ENCODE results near the gene FAXC. TPM values are rescaled to one million over a fixed set of nuclear protein-coding genes. Genes with fewer than 3 reads are reported as not detected.
"Not testable (repeated sequence)": the region's sequence is repeated elsewhere in the genome, so short reads cannot be mapped to it uniquely, and the experiment has no call there.

The FAXC gene
- total and polyA plus RNA-seq, 5 donors, result 0.06 to 0.45 (median 0.30) TPM; not detected in 1

GRCh38 chr6:99341862-99342455, 7.5 kb downstream of the FAXC start:
- intact Hi-C loops (cut with DNase I), result no loop called here
- 96% methylated on average over 5 of the region's 5 CpGs for WGBS
- Histone ChIP-seq H3K27ac (ENCODE audit: low read length) (no peak overlapping the region), H3K27me3 (ENCODE audit: control insufficient read depth, insufficient read depth) (no peaks in the 10 kb centered on the region), H3K9me3 (ENCODE audit: control insufficient read depth, low read length) (no peaks in the 10 kb centered on the region), H3K4me1 (ENCODE audit: control insufficient read depth, insufficient read depth, low read length) (no peaks in the 10 kb centered on the region), H3K4me3 (ENCODE audit: low read length) (no peak overlapping the region)
- ATAC-seq (no peak), DNase-seq (no peak)

DNA sequence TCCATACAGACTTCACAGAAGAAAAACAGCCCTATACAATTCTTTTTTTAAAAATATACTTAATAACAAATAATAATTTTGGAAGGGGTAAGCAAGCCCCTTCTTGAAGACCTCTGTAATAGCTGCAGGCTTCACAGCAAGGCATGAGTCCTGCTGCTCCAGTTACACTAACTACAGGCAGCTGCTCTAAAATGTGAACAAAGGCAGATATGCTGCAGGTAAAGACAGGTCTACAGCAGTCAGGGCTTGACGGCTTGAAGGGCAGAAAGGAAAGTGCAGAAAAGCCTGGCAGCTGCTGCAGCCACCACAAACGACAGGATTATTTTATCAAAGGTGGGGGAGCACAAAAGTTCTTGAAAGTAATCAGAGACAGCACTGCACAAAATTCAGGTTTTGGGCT, 11.3 kb downstream of the FAXC start:
- WGBS, result 44% methylated on average over 2 of the region's 2 CpGs
- Histone ChIP-seq H3K27ac (ENCODE audit: low read length) (no peak overlapping the region), H3K27me3 (ENCODE audit: control insufficient read depth, insufficient read depth) (no peaks in the 10 kb centered on the region), H3K4me3 (ENCODE audit: low read length) (no peak overlapping the region), H3K9me3 (ENCODE audit: control insufficient read depth, low read length) (no peaks in the 10 kb centered on the region), H3K4me1 (ENCODE audit: control insufficient read depth, insufficient read depth, low read length) (no peaks in the 10 kb centered on the region)
- DNase-seq, result no peak
- ATAC-seq, result no peak
- intact Hi-C loops (cut with DNase I), result no loop called here

DNA sequence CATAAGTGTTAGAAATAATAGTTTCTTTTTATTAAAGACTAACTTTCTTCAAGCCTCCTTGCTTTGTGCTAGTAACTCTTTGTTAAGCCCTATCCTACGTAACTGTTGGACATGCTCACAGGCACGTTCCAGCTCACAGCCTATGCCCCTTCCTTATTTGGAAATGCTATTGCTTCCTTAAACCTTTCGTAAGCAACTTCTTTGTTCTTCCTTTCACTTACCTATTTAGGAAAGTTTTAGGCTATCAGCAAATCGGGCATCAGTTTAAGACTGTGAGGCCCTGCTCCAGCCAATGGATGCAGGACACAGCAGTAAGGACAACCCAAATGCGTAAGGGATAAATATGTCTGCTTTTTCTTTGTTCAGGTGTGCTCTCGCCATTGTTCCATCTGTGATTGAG, 14.2 kb downstream of the FAXC start:
- H3K4me1 ChIP-seq (ENCODE audit: control insufficient read depth, insufficient read depth, low read length); intact Hi-C loops (cut with DNase I); H3K27me3 ChIP-seq (ENCODE audit: control insufficient read depth, insufficient read depth); H3K4me3 ChIP-seq (ENCODE audit: low read length); DNase-seq; H3K9me3 ChIP-seq (ENCODE audit: control insufficient read depth, low read length); ATAC-seq; H3K27ac ChIP-seq (ENCODE audit: low read length): not testable (repeated sequence)
- 74% methylated on average over 6 of the region's 6 CpGs for WGBS

- H3K27me3 ChIP-seq (ENCODE audit: control insufficient read depth, insufficient read depth), result no peaks in the 10 kb centered on the region
- no peak overlapping the region for H3K4me3 ChIP-seq (ENCODE audit: low read length)
- no peaks in the 10 kb centered on the region for H3K9me3 ChIP-seq (ENCODE audit: control insufficient read depth, low read length)
- ATAC-seq (no peak), DNase-seq (no peak)
- H3K27ac ChIP-seq (ENCODE audit: low read length), result no peak overlapping the region
- 56% methylated on average over 2 of the region's 2 CpGs for WGBS
- no peaks in the 10 kb centered on the region for H3K4me1 ChIP-seq (ENCODE audit: control insufficient read depth, insufficient read depth, low read length)
- intact Hi-C loops (cut with DNase I), result no loop called here
These were observed 14.8 kb downstream of the FAXC start for GRCh38 chr6:99334526-99335127.

DNA sequence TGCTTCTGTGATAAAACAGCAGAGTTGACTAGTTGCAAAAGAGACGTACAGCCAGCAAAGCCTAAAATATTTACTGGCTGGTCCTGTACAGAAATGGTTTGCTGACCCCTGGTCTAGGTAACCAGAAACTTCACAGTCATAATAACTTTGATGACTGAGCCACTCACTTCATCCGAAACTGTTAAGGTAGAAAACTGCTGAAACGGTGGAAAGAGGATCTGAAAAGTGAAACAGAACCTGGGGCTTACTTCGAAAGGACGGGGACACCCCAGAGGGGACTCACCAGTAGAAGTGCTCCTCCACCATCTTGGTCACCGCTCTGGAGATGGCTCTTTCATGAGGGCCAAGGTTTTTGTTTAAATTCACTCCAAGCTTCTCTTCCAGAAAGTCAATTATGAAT, 16.4 kb downstream of the FAXC start:
- WGBS, result 79% methylated on average over 6 of the region's 6 CpGs
- intact Hi-C loops (cut with DNase I), result no loop called here
- no peak overlapping the region for H3K27ac ChIP-seq (ENCODE audit: low read length)

GRCh38 chr6:99331531-99331930, 17.9 kb downstream of the FAXC start:
- Histone ChIP-seq H3K4me3 (ENCODE audit: low read length) (no peak overlapping the region), H3K27ac (ENCODE audit: low read length) (no peak overlapping the region), H3K4me1 (ENCODE audit: control insufficient read depth, insufficient read depth, low read length) (no peaks in the 10 kb centered on the region), H3K27me3 (ENCODE audit: control insufficient read depth, insufficient read depth) (no peaks in the 10 kb centered on the region), H3K9me3 (ENCODE audit: control insufficient read depth, low read length) (no peaks in the 10 kb centered on the region)
- WGBS, result 84% methylated on average over 3 of the region's 3 CpGs
- DNase-seq, result no peak
- ATAC-seq, result no peak
- intact Hi-C loops (cut with DNase I), result no loop called here

More for the DNA sequence above, 16.4 kb downstream of the FAXC start:
- Histone ChIP-seq H3K27me3 (ENCODE audit: control insufficient read depth, insufficient read depth) (no peaks in the 10 kb centered on the region), H3K4me3 (ENCODE audit: low read length) (no peak overlapping the region), H3K9me3 (ENCODE audit: control insufficient read depth, low read length) (no peaks in the 10 kb centered on the region), H3K4me1 (ENCODE audit: control insufficient read depth, insufficient read depth, low read length) (no peaks in the 10 kb centered on the region)
- ATAC-seq (no peak), DNase-seq (no peak)

- intact Hi-C loops (cut with DNase I), result no loop called here
- Histone ChIP-seq H3K27me3 (ENCODE audit: control insufficient read depth, insufficient read depth) (no peaks in the 10 kb centered on the region), H3K4me3 (ENCODE audit: low read length) (no peak overlapping the region), H3K4me1 (ENCODE audit: control insufficient read depth, insufficient read depth, low read length) (no peaks in the 10 kb centered on the region), H3K27ac (ENCODE audit: low read length) (no peak overlapping the region), H3K9me3 (ENCODE audit: control insufficient read depth, low read length) (no peaks in the 10 kb centered on the region)
- ATAC-seq (peak; percentile 63 to 67), DNase-seq (peak in 1 of 3 donors; percentile 26)
- WGBS, result 4% methylated on average over 2 of the region's 2 CpGs
These were observed 19.3 kb downstream of the FAXC start for GRCh38 chr6:99330159-99330558.

DNA sequence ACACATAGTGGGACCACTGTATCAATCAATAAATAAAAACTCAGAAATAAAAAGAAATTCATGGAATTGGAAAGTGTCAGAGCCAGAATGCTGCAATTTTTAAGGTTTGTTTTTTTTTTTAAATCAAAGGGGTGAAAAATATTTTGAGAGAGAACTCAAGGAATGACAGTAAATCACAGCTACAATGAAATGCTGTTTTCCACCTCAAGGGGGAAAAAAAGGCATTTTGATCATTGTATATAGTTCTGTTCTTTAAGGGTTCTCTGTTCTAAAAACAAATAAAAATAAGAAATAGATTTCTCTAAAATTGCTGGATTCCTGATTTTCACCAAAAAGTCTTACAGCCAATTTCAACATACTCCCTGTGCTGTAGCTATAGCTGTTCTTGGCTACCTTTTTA, 24.5 kb downstream of the FAXC start:
- DNase-seq (no peak), ATAC-seq (no peak)
- no peaks in the 10 kb centered on the region for H3K27me3 ChIP-seq (ENCODE audit: control insufficient read depth, insufficient read depth)
- intact Hi-C loops (cut with DNase I), result no loop called here
- H3K9me3 ChIP-seq (ENCODE audit: control insufficient read depth, low read length), result no peaks in the 10 kb centered on the region
- H3K4me1 ChIP-seq (ENCODE audit: control insufficient read depth, insufficient read depth, low read length), result no peaks in the 10 kb centered on the region
- no peak overlapping the region for H3K4me3 ChIP-seq (ENCODE audit: low read length)
- no peak overlapping the region for H3K27ac ChIP-seq (ENCODE audit: low read length)

DNA sequence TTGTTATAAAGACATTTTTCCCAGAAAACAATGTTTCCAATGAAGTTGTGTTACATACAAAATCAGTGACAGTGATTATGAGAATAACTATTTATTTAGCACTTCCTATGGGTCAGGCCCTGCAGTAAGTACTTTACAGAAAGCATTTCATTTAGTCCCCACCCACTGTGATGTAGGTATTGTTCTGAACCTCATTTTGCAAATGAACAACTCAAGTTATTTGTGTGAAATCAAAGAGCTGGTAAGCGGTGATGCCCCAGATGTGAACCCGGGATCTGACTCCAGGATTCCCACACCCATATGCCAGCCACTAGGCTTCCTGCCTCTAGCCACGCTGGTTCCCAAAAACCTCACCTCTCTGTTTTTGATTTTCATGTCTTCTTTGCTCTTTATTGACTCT, 30.9 kb downstream of the FAXC start:
- H3K9me3 ChIP-seq (ENCODE audit: control insufficient read depth, low read length), result no peaks in the 10 kb centered on the region
- WGBS, result 87% methylated on average over 3 of the region's 3 CpGs
- no peak for DNase-seq
- H3K4me3 ChIP-seq (ENCODE audit: low read length), result no peak overlapping the region
- H3K4me1 ChIP-seq (ENCODE audit: control insufficient read depth, insufficient read depth, low read length), result no peaks in the 10 kb centered on the region
- ATAC-seq, result no peak
- no peaks in the 10 kb centered on the region for H3K27me3 ChIP-seq (ENCODE audit: control insufficient read depth, insufficient read depth)
- intact Hi-C loops (cut with DNase I), result no loop called here
- no peak overlapping the region for H3K27ac ChIP-seq (ENCODE audit: low read length)

DNA sequence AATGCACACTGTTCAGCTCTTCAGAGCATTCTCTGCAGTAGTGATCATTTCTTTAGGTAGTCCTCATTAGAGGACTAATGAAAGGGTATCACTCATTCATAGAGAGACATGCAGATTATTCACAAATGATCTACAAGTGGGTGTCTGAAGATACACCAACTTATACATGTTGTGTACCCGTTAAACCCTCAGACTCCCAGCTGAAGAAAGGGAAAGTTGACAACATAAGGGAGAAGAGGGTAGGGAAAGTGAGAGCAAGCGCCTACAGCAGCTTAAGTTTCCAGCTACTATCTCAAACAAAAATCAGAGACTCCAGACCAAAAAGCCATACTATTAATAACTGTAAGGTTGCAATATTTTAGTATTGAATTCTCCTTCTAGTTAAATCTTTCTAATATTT, 37.1 kb downstream of the FAXC start:
- no peaks in the 10 kb centered on the region for H3K27me3 ChIP-seq (ENCODE audit: control insufficient read depth, insufficient read depth)
- 64% methylated on average over 2 of the region's 2 CpGs for WGBS
- H3K27ac ChIP-seq (ENCODE audit: low read length), result no peak overlapping the region
- no peaks in the 10 kb centered on the region for H3K9me3 ChIP-seq (ENCODE audit: control insufficient read depth, low read length)
- H3K4me3 ChIP-seq (ENCODE audit: low read length), result no peak overlapping the region
- intact Hi-C loops (cut with DNase I), result no loop called here
- DNase-seq (no peak), ATAC-seq (no peak)
- H3K4me1 ChIP-seq (ENCODE audit: control insufficient read depth, insufficient read depth, low read length), result no peaks in the 10 kb centered on the region

GRCh38 chr6:99310553-99310952, 38.9 kb downstream of the FAXC start:
- intact Hi-C loops (cut with DNase I), result no loop called here
- H3K27ac ChIP-seq (ENCODE audit: low read length), result no peak overlapping the region
- H3K27me3 ChIP-seq (ENCODE audit: control insufficient read depth, insufficient read depth), result no peaks in the 10 kb centered on the region
- no peak for ATAC-seq
- WGBS, result 100% methylated on average over 1 of the region's 1 CpG
- no peaks in the 10 kb centered on the region for H3K4me1 ChIP-seq (ENCODE audit: control insufficient read depth, insufficient read depth, low read length)
- no peak for DNase-seq
- no peak overlapping the region for H3K4me3 ChIP-seq (ENCODE audit: low read length)
- no peaks in the 10 kb centered on the region for H3K9me3 ChIP-seq (ENCODE audit: control insufficient read depth, low read length)

DNA sequence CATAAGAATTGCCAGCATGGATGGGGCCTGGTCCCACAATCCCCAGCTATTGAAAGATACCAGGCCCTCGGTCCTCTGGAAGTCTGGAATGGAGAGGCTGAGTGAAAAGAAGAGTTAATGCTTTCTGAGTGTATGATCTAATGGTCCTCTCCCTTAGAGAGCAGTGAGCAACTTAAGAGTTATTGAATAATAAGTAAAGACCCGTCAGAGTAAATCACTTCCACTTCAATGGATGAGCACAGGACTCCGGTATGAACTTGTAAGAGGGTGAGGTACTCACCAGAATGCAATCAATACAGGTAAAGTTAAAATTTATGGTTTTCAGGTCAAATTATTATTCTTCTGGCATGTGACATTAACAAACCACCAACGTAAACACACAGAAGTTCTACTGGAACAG, 39.9 kb downstream of the FAXC start:
- ATAC-seq (no peak), DNase-seq (no peak)
- H3K4me3 ChIP-seq (ENCODE audit: low read length), result no peak overlapping the region
- H3K4me1 ChIP-seq (ENCODE audit: control insufficient read depth, insufficient read depth, low read length), result no peaks in the 10 kb centered on the region
- H3K9me3 ChIP-seq (ENCODE audit: control insufficient read depth, low read length), result no peaks in the 10 kb centered on the region
- WGBS, result 90% methylated on average over 4 of the region's 4 CpGs
- intact Hi-C loops (cut with DNase I), result no loop called here
- no peak overlapping the region for H3K27ac ChIP-seq (ENCODE audit: low read length)
- no peaks in the 10 kb centered on the region for H3K27me3 ChIP-seq (ENCODE audit: control insufficient read depth, insufficient read depth)
